MM.1S (cell line): ENCODE data around the gene TUBG2.

Experiments
- EZH2 ChIP-seq: fragments of 300-600 bp; sonication (generic); optimal IDR thresholded peaks from 2 replicates; pipeline ENCODE3; 2017; ENCODE audit warnings: low read depth, mild to moderate bottlenecking, antibody characterized with exemption, low read length, mixed read lengths
- EZH2phosphoT487 ChIP-seq: fragments of 300-600 bp; sonication (generic); IDR thresholded peaks from 2 replicates; pipeline ENCODE4 v1.6.1; 2018; ENCODE audit warnings: antibody characterized with exemption, low read length
- TF ChIP-seq, protein P1 (sequence below): fragments of 300-600 bp; sonication (generic); IDR thresholded peaks from 2 replicates; pipeline ENCODE4 v1.5.1; 2016; ENCODE audit warnings: antibody characterized with exemption, low read length, mixed read lengths

DNA sequence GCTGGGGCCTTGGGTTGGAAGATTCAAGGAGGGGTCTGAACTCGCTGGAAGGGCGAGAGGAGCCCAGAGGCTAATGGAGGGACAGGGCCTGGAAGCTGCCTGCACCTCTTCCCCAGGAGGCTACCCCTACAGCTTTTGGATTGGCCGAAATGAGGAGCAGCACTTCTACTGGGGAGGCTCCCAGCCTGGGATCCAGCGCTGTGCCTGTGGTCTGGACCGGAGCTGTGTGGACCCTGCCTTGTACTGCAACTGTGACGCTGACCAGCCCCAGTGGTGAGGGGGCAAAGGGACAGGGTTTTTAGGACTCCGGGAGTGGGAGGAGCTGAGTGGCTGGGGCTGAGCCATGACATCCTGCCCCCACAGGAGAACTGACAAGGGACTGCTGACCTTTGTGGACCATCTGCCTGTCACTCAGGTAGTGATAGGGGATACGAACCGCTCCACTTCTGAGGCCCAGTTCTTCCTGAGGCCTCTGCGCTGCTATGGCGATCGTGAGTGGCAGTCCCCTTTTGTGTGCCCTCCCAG lies 32.0 kb downstream of the TUBG2 start:
- TF ChIP-seq EZH2 (no peak), EZH2phosphoT487 (no peak)
- TF ChIP-seq, protein P1, sequence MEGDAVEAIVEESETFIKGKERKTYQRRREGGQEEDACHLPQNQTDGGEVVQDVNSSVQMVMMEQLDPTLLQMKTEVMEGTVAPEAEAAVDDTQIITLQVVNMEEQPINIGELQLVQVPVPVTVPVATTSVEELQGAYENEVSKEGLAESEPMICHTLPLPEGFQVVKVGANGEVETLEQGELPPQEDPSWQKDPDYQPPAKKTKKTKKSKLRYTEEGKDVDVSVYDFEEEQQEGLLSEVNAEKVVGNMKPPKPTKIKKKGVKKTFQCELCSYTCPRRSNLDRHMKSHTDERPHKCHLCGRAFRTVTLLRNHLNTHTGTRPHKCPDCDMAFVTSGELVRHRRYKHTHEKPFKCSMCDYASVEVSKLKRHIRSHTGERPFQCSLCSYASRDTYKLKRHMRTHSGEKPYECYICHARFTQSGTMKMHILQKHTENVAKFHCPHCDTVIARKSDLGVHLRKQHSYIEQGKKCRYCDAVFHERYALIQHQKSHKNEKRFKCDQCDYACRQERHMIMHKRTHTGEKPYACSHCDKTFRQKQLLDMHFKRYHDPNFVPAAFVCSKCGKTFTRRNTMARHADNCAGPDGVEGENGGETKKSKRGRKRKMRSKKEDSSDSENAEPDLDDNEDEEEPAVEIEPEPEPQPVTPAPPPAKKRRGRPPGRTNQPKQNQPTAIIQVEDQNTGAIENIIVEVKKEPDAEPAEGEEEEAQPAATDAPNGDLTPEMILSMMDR, result no peak
